Breast epithelium (tissue), 3 donors: ENCODE results near the gene TANC1.

Source experiments
- CTCF ChIP-seq, 3 donors: fragments of 450-650 bp; IDR thresholded peaks; one replicate each; pipeline ENCODE4 v1.5.1; 2016 to 2017; ENCODE audit warnings: antibody characterized with exemption in 3 of 3, mild to moderate bottlenecking in 3 of 3, moderate library complexity in 3 of 3
- POLR2AphosphoS5 ChIP-seq, 3 donors: sonication (generic); formaldehyde crosslinking; IDR thresholded peaks; one replicate each; pipeline ENCODE4 v1.6.1; 2017; ENCODE audit warnings: antibody characterized with exemption in 3 of 3

- TF ChIP-seq CTCF (IDR thresholded peaks at IDR 0.05) (no peak), POLR2AphosphoS5 (IDR thresholded peaks at IDR 0.05) (no peak)
Measured at GRCh38 chr2:159194241-159194640, 225.8 kb downstream of the TANC1 start.
